ENCODE results near the gene PSMD14.

The PSMD14 gene

DNA sequence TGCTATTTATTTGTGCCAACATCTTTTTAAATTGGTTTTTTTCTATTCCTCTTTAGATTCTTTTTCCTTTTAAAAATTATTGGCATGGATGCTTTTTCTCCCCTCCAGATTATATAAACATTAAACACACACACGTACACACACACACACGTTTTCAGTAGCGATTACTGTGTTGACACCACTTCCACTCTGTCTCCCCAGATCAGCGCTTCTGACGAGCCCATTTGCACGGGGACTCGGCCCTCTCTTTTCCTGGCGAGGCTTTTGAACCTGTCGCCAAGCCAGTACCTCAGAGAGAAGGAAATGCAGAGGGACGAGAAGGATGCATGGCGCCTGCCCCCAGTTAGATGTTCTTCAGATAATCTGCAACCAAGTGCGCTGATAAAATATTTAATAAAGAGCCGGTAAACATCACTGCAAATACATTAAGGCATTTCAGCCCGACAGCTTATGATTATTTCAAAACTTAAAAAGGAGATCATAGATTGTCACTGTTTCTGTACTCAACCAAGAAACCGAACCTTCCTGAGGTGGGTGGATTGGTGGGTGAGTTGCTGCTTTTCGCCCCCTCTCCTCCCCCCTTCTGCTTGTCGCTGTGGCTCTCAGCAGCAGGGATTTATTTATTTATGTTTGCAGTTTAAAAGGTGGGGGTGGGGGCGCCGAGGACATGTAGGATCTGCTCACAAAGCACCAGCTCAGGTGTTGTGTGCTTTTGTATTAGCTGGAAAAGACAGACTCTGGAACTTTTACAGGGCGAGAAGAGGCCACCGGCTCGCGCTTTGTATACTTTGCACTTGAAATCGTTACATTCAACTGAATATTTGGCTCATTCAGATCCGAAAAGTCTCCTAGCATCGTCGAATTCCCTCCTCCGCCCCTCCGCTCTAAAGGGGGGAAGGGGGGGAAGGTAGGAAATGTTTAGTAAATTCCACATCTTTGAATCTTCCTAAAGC is 107.1 kb downstream of the PSMD14 start:
- in situ Hi-C loops (cut with HindIII; ENCODE audit: low pct_ligation_motif_present, low pct_unique_long_range_greater_than_20kb, low sequenced_read_pairs): no loop called here
- peak; percentile 39 for DNase-seq

DNA sequence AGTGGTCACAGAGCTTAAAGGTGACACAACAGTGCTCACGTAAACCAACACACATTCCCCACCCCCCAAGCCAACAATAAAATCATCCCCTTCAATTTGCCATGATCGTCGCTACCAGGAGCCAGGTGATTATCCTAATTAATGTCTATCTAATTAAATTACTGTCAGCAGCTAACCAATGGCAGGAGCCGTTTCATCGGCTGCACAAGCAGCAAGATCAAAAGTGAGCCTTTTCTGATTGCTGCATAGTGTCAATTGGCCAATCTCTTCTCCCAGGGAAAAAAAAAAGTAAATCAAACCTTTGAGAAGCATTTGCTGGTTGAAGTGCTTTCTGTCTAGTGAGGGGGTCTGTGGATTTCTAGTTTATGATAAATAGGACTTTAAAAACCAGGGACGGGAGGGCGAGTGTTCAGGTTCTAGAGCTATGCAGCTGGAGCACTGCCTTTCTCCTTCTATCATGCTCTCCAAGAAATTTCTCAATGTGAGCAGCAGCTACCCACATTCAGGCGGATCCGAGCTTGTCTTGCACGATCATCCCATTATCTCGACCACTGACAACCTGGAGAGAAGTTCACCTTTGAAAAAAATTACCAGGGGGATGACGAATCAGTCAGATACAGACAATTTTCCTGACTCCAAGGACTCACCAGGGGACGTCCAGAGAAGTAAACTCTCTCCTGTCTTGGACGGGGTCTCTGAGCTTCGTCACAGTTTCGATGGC is 107.9 kb downstream of the PSMD14 start, which contains the start of gene TBR1:
TSS of gene TBR1 (plus strand) at position 311 of the 721 bp plus-strand sequence. CDS start at position 425, 114 bp downstream.
- in situ Hi-C loops (cut with HindIII; ENCODE audit: low pct_ligation_motif_present, low pct_unique_long_range_greater_than_20kb, low sequenced_read_pairs): no loop called here
- DNase-seq: peak; percentile 28

DNA sequence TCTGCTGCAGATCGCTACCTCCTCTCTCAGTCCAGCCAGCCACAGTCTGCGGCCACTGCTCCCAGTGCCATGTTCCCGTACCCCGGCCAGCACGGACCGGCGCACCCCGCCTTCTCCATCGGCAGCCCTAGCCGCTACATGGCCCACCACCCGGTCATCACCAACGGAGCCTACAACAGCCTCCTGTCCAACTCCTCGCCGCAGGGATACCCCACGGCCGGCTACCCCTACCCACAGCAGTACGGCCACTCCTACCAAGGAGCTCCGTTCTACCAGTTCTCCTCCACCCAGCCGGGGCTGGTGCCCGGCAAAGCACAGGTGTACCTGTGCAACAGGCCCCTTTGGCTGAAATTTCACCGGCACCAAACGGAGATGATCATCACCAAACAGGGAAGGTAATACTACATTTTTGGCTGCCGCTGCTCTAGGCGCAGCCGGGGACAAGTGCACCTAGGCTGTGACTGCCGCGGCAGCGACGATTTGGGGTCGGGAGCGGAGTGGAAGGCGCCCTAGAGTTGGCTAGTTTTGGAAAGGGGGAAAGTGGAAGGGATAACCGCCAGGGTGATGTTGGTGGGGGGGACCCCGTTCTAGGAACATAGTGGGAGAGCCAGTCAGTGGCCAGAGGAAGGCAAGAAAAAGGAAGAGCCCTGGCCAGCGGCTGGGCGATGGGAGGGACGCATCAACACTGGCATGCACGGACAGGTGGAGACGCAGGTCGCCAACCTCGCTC is 108.6 kb downstream of the PSMD14 start:
- no peak for DNase-seq
- in situ Hi-C loops (cut with HindIII; ENCODE audit: low pct_ligation_motif_present, low pct_unique_long_range_greater_than_20kb, low sequenced_read_pairs): no loop called here

DNA sequence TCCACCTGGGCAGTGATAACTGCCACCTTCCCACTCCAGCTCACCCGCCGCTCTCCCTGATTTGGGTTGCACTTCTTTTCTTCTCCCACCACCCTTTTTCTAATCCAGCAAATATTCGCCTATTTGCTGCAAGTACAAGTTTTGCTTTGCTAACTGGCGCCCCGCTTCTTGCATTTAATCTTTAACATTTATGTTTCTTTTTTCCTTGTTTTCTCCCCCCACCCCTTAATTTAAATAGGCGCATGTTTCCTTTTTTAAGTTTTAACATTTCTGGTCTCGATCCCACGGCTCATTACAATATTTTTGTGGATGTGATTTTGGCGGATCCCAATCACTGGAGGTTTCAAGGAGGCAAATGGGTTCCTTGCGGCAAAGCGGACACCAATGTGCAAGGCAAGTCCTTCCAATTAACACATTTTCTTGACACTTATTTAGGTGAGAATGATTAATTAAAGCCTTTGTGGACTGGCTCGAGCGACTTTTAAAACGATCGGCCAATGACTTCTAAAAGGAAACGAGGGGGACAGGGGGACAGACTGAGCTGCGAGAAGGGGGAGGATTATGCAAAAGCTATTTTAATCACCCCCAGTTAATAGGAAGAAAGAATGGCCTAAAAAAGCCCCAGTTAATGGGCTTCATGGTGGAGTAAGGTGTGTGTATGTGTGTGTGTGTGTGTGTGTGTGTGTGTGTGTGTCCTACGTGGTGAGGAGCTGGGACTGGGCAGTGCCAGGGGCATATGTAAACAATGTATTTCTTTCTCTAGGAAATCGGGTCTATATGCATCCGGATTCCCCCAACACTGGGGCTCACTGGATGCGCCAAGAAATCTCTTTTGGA is 109.4 kb downstream of the PSMD14 start:
- in situ Hi-C loops (cut with HindIII; ENCODE audit: low pct_ligation_motif_present, low pct_unique_long_range_greater_than_20kb, low sequenced_read_pairs): no loop called here
- no peak for DNase-seq

DNA sequence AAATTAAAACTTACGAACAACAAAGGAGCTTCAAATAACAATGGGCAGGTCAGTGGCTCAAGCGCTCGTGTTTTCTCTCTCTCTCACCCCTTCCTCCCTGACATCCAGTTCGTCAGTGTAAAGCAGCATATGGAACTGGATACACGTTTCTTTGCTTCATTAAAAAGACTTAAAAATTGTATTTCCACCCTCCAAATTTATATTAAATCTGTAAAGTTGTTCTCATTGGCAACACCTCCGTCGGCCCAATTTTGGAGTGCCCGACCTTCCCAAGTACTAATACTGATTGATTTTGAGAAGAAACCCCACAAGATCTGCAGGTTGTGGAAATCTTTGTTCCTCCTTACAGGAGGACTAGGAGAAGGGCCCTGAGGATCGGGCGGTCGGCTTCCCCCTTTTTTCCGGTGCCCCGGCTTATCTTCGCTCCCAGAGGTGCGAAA is 110.1 kb downstream of the PSMD14 start:
- DNase-seq: no peak
- in situ Hi-C loops (cut with HindIII; ENCODE audit: low pct_ligation_motif_present, low pct_unique_long_range_greater_than_20kb, low sequenced_read_pairs): no loop called here

DNA sequence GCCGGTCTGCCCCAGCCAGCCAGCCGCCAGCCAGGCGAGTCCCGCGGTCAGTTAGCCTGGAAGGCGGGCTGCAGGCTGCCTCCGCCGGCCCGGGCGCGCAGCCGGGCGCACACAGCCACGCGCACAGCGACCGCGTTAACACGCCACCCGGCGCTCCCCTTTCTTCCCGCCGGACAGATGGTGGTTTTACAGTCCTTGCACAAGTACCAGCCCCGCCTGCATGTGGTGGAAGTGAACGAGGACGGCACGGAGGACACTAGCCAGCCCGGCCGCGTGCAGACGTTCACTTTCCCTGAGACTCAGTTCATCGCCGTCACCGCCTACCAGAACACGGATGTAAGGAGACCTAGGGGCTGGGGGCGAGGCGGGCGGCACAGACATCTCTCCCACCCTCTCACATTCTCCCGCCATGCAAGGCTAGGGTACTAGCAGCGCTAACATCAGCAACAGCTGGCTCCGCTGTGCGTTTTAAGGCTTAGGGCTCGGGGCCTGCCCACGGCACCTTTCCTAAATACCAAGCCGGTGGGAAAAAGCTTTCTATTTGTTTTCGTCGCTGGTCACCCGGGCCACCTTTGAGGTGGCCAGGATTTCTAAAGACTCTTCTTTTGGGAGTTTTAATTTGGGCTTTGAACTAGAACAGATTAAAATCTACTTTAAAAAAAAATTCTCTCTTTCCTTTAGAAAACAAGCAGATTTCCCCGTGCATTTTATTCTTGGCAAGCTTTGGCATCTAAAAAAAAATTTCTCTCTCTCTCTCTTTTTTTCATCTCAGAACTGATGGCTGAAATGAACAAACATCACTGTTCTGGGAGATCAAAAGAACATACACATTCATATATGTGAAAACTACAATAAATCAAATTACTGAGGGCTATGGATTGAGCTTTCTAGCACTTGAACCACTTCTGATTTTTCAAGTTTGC is 110.8 kb downstream of the PSMD14 start:
- in situ Hi-C loops (cut with HindIII; ENCODE audit: low pct_ligation_motif_present, low pct_unique_long_range_greater_than_20kb, low sequenced_read_pairs): no loop called here
- no peak for DNase-seq

DNA sequence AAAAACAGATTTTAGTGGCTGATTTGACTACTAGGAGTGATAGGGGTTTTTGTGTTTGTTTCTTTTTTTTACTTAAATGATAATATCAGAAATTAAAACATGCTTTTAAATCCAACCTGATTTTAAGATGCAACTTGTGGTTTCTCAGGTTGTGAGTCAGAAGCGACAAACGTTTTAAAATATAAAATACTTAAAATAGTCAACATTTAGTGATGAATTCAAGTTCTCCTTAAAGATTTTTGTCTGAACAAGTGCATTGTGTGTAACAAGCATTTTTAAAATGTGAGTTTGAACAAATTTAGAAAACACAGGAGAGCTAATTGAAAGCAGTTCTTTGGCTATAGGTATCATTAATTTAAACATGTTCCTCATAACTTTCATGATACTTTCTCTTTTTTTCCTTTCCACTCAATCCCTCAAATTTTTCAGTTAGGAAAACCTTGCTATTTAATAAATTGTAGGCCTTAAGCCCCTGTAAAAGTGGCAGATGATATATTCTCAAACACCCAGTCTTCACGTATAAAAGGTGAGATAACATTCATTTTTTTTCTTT is 111.5 kb downstream of the PSMD14 start:
- DNase-seq: no peak
- in situ Hi-C loops (cut with HindIII; ENCODE audit: low pct_ligation_motif_present, low pct_unique_long_range_greater_than_20kb, low sequenced_read_pairs): no loop called here

DNA sequence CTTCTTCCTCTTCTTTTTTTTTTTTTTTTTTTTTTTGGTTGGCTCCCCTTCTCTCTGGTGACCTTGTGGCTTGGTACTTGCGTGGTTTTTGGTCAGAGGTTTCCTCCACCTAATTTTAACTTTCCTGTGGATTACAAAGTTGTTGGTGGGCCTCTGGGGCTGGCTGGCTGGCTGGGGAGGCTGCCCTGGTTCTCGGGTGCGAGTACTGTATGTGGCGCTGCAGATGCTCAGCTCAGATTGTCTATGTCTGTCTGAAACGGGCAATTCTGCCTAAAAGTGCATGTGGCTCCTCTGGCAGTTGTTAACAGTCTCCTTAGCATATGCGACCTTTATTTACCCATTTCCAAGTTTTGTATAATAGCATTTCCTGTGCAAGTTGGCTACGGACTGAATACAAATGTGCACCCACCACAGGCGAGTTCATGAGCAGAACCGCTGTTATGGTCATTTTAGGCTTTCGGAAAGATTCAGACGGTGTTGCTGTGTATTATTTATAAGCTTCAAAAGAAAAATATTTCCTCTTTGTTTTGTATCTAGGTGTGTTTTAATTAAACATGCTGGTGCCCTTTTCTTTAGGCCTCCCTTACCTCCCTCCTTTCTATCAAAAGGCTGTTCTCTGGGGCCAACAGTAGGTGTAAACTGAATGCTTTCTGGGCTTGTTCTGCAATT is 112.3 kb downstream of the PSMD14 start:
- DNase-seq: no peak
- in situ Hi-C loops (cut with HindIII; ENCODE audit: low pct_ligation_motif_present, low pct_unique_long_range_greater_than_20kb, low sequenced_read_pairs): no loop called here

DNA sequence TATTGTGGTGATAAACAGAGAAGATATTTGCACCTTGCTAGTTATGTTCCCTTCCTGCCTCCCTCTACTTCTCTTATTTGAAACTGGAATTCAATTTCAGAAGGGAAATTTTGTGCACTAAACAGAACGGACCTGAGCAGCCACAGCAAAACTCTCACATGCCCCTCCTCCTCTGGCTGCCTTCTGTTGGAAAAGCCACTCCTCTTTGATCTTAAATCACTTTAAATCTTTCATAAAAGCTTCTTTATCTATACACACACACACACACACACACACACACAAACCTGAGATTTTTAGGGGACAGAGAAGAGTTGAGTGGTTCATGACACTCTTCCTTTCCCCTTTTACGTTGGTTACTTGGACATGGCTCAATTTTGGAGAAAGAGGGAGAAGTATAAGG is 113.5 kb downstream of the PSMD14 start:
- in situ Hi-C loops (cut with HindIII; ENCODE audit: low pct_ligation_motif_present, low pct_unique_long_range_greater_than_20kb, low sequenced_read_pairs): no loop called here
- no peak for DNase-seq

DNA sequence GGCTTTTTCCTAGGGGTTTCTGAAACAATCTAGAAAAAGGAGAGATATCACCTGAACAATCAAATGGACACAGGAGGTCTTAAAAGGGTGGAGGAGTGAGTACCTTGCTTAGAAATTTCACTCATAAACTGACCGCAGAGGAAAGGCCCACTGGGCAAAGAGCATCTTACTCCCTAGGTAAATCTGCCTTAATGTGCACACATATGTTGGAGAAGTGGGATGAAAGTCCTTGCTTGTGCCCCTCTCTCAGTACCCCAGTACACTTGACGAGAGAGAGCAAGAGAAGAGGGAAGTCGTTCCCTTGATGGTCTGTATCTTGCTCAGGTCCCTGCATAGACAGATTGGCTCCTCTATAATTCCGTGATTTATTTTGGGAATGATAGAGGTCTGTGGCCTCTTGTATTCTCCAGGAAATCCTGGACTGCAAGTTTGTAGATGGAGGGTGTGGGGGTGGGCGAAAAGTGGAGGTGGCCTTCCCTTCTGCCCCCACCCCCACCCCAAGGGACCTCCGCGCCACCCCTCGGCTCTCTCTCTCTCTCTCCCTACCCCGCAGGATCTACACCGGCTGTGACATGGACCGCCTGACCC is 114.7 kb downstream of the PSMD14 start:
- DNase-seq: no peak
- in situ Hi-C loops (cut with HindIII; ENCODE audit: low pct_ligation_motif_present, low pct_unique_long_range_greater_than_20kb, low sequenced_read_pairs): no loop called here

DNA sequence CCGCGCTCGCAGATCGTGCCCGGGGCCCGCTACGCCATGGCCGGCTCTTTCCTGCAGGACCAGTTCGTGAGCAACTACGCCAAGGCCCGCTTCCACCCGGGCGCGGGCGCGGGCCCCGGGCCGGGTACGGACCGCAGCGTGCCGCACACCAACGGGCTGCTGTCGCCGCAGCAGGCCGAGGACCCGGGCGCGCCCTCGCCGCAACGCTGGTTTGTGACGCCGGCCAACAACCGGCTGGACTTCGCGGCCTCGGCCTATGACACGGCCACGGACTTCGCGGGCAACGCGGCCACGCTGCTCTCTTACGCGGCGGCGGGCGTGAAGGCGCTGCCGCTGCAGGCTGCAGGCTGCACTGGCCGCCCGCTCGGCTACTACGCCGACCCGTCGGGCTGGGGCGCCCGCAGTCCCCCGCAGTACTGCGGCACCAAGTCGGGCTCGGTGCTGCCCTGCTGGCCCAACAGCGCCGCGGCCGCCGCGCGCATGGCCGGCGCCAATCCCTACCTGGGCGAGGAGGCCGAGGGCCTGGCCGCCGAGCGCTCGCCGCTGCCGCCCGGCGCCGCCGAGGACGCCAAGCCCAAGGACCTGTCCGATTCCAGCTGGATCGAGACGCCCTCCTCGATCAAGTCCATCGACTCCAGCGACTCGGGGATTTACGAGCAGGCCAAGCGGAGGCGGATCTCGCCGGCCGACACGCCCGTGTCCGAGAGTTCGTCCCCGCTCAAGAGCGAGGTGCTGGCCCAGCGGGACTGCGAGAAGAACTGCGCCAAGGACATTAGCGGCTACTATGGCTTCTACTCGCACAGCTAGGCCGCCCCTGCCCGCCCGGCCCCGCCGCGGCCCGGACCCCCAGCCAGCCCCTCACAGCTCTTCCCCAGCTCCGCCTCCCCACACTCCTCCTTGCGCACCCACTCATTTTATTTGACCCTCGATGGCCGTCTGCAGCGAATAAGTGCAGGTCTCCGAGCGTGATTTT is 115.5 kb downstream of the PSMD14 start:
- in situ Hi-C loops (cut with HindIII; ENCODE audit: low pct_ligation_motif_present, low pct_unique_long_range_greater_than_20kb, low sequenced_read_pairs): no loop called here
- DNase-seq: no peak

DNA sequence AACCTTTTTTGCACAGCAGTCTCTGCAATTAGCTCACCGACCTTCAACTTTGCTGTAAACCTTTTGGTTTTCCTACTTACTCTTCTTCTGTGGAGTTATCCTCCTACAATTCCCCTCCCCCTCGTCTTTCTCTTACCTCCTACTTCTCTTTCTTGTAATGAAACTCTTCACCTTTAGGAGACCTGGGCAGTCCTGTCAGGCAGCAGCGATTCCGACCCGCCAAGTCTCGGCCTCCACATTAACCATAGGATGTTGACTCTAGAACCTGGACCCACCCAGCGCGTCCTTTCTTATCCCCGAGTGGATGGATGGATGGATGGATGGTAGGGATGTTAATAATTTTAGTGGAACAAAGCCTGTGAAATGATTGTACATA is 116.2 kb downstream of the PSMD14 start:
- DNase-seq: no peak
- in situ Hi-C loops (cut with HindIII; ENCODE audit: low pct_ligation_motif_present, low pct_unique_long_range_greater_than_20kb, low sequenced_read_pairs): no loop called here

DNA sequence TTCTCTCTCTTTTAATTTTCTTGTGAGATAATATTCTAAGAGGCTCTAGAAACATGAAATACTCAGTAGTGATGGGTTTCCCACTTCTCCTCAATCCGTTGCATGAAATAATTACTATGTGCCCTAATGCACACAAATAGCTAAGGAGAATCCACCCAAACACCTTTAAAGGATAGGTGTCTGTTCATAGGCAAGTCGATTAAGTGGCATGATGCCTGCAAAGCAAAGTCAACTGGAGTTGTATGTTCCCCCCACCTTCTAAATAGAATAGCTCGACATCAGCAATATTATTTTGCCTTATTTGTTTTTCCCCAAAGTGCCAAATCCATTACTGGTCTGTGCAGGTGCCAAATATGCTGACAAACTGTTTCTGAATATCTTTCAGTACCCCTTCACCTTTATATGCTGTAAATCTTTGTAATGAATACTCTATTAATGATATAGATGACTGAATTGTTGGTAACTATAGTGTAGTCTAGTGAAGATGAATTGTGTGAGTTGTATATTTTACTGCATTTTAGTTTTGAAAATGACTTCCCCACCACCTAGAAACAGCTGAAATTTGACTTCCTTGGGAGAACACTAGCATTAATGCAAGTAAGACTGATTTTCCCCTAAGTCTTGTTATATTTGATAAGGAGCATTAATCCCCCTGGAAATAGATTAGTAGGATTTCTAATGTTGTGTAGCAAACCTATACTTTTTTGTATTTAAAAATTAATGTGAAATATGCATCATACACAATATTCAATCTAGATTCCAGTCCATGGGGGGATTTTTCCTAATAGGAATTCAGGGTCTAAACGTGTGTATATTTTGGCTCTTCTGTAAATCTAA is 116.9 kb downstream of the PSMD14 start:
- no peak for DNase-seq
- in situ Hi-C loops (cut with HindIII; ENCODE audit: low pct_ligation_motif_present, low pct_unique_long_range_greater_than_20kb, low sequenced_read_pairs): no loop called here

DNA sequence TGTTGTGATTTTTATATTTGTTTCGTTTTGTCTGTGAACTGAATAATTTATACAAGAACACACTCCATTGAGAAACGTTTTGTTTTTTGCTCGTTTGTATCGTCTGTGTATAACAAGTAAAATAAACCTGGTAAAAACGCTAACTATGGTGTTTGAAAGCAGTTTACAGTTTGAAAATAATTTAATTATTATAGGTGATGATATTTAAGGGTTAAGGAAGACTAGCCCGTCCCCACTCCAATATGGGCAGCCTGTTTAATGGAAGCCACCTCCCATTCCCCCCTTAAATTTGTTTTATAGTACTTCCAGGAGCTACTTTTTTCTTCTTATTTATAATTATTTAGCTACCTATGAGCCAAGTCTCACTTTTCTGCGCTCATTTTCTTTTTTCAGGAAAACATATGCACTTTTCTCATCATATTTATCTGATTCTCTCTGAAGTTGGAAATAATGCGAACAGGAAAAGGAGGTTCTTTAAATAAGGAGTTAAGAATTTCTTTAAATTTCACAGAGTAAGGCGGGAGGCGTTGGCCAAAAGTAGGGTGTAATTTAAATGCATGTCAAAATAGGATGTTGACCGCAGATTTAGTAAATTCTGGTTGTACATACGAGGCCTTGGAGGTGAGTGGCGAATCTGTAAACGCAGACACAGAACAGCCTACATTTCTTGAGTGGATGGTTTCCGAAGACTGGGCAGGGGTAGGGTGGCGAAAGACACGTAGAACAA is 117.7 kb downstream of the PSMD14 start:
- in situ Hi-C loops (cut with HindIII; ENCODE audit: low pct_ligation_motif_present, low pct_unique_long_range_greater_than_20kb, low sequenced_read_pairs): no loop called here
- DNase-seq: no peak
